ENCODE results near the gene STAU1. TPM values are rescaled to one million over a fixed set of nuclear protein-coding genes. Genes with fewer than 3 reads are reported as not detected.

The STAU1 gene
- total and polyA plus RNA-seq, 10 of the 15 experiments (the other 5 are each of a cell fraction or from before 2014, with no cell fraction given): 13.9 to 66.2 (median 45.6) TPM

GRCh38 chr20:49165611-49166010 is 22.5 kb downstream of the STAU1 start (continued):
- no peak for TF ChIP-seq PRDM15 (CRISPR knock-in tag; IDR thresholded peaks at IDR 0.05)
- TF ChIP-seq MYB (IDR thresholded peaks at IDR 0.05; ENCODE audit: borderline replicate concordance, low read depth, low read length): no peak
- no peak for TF ChIP-seq RFX5 (IDR thresholded peaks at IDR 0.05; ENCODE audit: low read depth, low read length)
- no peak for TF ChIP-seq KAT2A (conservative IDR thresholded peaks at IDR 0.05; ENCODE audit: control insufficient read depth, low read depth, low read length)
- no peak for TF ChIP-seq CBX3 (IDR thresholded peaks at IDR 0.05; ENCODE audit: borderline replicate concordance, low read depth)
- TF ChIP-seq TAF1 (IDR thresholded peaks at IDR 0.05; ENCODE audit: borderline replicate concordance, low read depth, low read length): no peak
- TF ChIP-seq, protein P1, sequence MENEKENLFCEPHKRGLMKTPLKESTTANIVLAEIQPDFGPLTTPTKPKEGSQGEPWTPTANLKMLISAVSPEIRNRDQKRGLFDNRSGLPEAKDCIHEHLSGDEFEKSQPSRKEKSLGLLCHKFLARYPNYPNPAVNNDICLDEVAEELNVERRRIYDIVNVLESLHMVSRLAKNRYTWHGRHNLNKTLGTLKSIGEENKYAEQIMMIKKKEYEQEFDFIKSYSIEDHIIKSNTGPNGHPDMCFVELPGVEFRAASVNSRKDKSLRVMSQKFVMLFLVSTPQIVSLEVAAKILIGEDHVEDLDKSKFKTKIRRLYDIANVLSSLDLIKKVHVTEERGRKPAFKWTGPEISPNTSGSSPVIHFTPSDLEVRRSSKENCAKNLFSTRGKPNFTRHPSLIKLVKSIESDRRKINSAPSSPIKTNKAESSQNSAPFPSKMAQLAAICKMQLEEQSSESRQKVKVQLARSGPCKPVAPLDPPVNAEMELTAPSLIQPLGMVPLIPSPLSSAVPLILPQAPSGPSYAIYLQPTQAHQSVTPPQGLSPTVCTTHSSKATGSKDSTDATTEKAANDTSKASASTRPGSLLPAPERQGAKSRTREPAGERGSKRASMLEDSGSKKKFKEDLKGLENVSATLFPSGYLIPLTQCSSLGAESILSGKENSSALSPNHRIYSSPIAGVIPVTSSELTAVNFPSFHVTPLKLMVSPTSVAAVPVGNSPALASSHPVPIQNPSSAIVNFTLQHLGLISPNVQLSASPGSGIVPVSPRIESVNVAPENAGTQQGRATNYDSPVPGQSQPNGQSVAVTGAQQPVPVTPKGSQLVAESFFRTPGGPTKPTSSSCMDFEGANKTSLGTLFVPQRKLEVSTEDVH (IDR thresholded peaks at IDR 0.05; ENCODE audit: low read depth, partially characterized antibody): no peak
- TF ChIP-seq, protein P2, sequence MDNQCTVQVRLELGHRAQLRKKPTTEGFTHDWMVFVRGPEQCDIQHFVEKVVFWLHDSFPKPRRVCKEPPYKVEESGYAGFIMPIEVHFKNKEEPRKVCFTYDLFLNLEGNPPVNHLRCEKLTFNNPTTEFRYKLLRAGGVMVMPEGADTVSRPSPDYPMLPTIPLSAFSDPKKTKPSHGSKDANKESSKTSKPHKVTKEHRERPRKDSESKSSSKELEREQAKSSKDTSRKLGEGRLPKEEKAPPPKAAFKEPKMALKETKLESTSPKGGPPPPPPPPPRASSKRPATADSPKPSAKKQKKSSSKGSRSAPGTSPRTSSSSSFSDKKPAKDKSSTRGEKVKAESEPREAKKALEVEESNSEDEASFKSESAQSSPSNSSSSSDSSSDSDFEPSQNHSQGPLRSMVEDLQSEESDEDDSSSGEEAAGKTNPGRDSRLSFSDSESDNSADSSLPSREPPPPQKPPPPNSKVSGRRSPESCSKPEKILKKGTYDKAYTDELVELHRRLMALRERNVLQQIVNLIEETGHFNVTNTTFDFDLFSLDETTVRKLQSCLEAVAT (IDR thresholded peaks at IDR 0.05): 0 out of 2 replicates have a peak, but pooled peaks have one; percentile 43
- TF ChIP-seq SP1 (IDR thresholded peaks at IDR 0.05; ENCODE audit: low read depth, low read length): no peak
- peak; percentile 52; the same call in 1 of the 2 replicates for TF ChIP-seq ATF7 (IDR thresholded peaks at IDR 0.05; ENCODE audit: low read depth)
- no peak for TF ChIP-seq SREBF2 (IDR thresholded peaks at IDR 0.05; ENCODE audit: low read length)
- TF ChIP-seq NFIC (IDR thresholded peaks at IDR 0.05; ENCODE audit: low read depth, low read length): peak; percentile 21; the same call in 1 of the 2 replicates
- TF ChIP-seq, protein P3, sequence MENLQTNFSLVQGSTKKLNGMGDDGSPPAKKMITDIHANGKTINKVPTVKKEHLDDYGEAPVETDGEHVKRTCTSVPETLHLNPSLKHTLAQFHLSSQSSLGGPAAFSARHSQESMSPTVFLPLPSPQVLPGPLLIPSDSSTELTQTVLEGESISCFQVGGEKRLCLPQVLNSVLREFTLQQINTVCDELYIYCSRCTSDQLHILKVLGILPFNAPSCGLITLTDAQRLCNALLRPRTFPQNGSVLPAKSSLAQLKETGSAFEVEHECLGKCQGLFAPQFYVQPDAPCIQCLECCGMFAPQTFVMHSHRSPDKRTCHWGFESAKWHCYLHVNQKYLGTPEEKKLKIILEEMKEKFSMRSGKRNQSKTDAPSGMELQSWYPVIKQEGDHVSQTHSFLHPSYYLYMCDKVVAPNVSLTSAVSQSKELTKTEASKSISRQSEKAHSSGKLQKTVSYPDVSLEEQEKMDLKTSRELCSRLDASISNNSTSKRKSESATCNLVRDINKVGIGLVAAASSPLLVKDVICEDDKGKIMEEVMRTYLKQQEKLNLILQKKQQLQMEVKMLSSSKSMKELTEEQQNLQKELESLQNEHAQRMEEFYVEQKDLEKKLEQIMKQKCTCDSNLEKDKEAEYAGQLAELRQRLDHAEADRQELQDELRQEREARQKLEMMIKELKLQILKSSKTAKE (IDR thresholded peaks at IDR 0.05; ENCODE audit: low read depth, poor library complexity, severe bottlenecking): peak; percentile 64
- TF ChIP-seq BCL3 (IDR thresholded peaks at IDR 0.05; ENCODE audit: borderline replicate concordance, insufficient read depth, low read depth, low read length, poor library complexity, severe bottlenecking): no peak
